DND-41 (cell line): ENCODE results near the gene EGFL8.

ENCODE experiments used
- CTCF ChIP-seq: IDR thresholded peaks from 2 replicates; pipeline ENCODE4 v1.5.1; 2012; ENCODE audit warnings: borderline replicate concordance, low read length, moderate library complexity, mild to moderate bottlenecking; ENCODE audit not compliant: poor library complexity, severe bottlenecking; ENCODE audit errors: extremely low read depth
- EZH2 ChIP-seq: IDR thresholded peaks from 3 replicates; pipeline ENCODE4 v1.6.1; 2012; ENCODE audit warnings: borderline replicate concordance, low read depth, mild to moderate bottlenecking, moderate library complexity, low read length, inconsistent platforms; ENCODE audit not compliant: severe bottlenecking

- TF ChIP-seq CTCF, result no peak
- TF ChIP-seq EZH2, result no peak
These were observed 11.4 kb upstream of the EGFL8 start for GRCh38 chr6:32152769-32153563.
